Activated CD4-positive, CD25-positive, alpha-beta regulatory T cell treated with anti-CD3 and anti-CD28 coated beads, Interleukin-2, amount 50 U/mL, for 72 hours (primary cell): Measurements from ENCODE around the gene CACNG7.

Experiments
- DNase-seq: peaks from one replicate; pipeline ENCODE4 v3.0.0; 2021

The CACNG7 gene

GRCh38 chr19:53957448-53958167 lies 48.5 kb downstream of the CACNG7 start:
- DNase-seq: no peak

DNA sequence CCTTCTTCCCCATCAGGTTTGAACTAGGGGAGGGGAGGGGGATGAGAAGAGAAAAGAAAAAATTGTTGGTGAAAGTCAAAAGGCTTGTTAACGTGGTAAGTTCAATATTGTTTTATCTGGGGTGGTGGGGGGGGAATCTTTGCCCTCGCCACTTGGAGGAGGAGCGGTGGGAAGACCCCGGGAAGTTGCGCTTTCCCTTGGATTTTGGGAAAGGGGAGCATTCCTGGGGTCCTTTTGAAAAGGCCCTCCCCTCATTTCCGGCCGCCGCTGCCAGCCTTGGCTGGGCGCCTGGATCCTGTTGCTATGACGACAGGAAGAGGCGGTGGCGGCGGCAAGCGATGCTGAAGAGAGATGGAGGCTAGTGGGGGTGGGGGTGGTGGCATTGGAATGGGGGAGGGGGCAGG lies 49.1 kb downstream of the CACNG7 start:
- DNase-seq: no peak

- no peak for DNase-seq
Observed at GRCh38 chr19:53958823-53959757, 50.0 kb downstream of the CACNG7 start.

DNA sequence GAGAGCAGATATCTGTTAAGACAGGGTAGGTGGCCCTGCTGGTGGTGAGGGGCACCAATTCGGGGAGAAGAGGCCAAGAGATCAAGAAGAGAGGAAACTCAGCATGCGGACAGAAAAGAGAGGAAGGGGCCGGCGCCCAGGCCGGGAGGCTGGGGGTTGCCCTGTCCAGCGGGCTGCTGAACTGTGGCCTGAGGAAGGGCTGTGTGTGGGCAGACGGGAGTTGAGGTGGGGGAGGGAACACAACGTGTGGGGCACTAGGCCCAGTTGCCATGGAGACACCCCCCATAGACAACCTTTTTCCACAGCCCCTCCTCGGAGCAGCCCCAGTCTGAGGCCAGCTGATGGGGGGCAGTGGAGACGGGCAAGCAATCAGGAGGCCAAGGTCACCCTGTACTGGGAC lies 51.1 kb downstream of the CACNG7 start:
- no peak for DNase-seq

- no peak for DNase-seq
Observed at GRCh38 chr19:53960886-53961285, 51.8 kb downstream of the CACNG7 start.

- no peak for DNase-seq
Observed at GRCh38 chr19:53961523-53962356, 52.7 kb downstream of the CACNG7 start.

DNA sequence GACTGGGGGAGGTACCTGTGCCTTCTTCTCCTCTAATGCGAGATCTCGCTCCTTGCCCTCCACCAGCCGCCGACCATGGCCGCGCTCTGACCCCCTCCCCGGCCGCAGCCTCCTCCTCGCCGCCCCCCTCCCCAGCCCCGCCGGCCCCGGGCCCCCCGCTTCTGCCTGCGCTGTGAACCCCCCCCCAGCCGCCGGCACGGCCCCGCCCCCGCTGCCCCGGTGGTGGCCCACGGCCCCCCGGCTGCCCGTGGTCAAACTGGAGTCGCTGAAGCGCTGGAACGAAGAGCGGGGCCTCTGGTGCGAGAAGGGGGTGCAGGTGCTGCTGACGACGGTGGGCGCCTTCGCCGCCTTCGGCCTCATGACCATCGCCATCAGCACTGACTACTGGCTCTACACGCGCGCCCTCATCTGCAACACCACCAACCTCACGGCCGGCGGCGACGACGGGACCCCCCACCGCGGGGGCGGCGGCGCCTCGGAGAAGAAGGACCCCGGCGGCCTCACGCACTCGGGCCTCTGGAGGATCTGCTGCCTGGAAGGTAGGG lies 53.9 kb downstream of the CACNG7 start, which contains the start of gene CACNG8:
TSS of gene CACNG8 (plus strand) at position 51 of the 545 bp plus-strand sequence.
- DNase-seq: no peak

- DNase-seq: no peak
Observed at GRCh38 chr19:53965091-53965490, 56.0 kb downstream of the CACNG7 start.

GRCh38 chr19:53966931-53967330 lies 57.9 kb downstream of the CACNG7 start:
- DNase-seq: no peak

GRCh38 chr19:53969366-53969765 lies 60.3 kb downstream of the CACNG7 start:
- no peak for DNase-seq

- DNase-seq: no peak
Observed at GRCh38 chr19:53971673-53972072, 62.6 kb downstream of the CACNG7 start.

DNA sequence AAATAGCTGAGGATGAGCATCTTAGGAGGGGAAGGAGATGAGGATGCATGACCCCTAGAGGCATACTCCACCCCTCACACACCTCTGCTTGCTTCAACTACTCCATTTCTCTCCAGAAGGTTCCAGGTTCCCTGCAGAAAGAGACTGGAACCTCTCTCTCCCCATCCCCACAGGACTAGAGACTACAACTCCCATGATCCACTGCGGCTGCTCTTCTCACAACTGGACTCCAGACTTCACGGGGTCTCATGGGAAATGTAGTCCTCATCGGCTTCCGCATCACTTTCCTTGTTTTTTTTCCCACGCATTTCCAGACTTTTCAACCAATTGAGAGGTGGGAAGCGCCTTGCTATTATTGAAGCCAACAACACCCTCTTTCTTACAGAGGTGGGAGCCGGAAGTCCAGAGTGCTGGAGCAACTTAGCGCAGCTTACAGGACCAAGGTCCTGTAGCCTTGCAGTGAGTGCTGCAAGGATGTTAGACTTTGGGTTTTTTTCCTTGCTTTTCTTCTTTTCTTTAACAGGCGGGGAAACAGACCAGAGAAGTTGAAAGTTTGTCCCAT lies 68.4 kb downstream of the CACNG7 start:
- DNase-seq: peak; percentile 49

DNA sequence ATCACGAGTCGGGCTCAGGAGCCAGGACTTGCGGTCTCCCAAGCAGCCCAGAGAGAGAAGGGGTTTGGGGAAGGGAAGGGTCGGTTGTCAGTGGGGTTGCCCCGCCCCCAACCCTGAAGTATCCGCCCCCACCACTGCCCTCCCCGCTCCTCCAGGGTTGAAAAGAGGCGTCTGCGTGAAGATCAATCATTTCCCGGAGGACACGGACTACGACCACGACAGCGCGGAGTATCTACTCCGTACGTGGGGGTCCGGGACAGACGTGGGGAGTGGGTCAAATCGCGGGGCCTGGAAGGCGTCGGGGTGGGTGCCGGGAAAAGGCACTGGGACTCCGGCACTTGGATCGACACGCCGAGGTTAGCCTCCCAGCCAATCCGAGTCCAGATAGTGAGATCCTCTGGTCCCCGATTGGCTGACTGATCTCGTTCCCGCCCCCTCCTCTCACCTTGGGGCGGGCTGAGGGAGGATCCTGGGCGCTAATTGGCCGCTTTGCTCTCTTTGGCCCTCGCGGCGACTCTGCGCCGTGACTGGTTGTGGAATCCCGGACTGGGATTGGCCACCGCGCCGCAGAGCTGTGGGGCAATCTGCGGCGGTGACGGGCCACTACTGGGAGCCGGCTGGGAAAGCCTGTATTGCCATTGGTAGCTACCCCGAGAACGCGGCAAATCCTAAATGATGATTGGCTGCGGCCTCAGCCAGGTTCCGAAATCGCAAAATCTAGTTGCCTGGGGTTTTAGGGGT lies 69.1 kb downstream of the CACNG7 start:
- peak; percentile 39 for DNase-seq

GRCh38 chr19:53978975-53979801 lies 70.1 kb downstream of the CACNG7 start:
- DNase-seq: no peak

DNA sequence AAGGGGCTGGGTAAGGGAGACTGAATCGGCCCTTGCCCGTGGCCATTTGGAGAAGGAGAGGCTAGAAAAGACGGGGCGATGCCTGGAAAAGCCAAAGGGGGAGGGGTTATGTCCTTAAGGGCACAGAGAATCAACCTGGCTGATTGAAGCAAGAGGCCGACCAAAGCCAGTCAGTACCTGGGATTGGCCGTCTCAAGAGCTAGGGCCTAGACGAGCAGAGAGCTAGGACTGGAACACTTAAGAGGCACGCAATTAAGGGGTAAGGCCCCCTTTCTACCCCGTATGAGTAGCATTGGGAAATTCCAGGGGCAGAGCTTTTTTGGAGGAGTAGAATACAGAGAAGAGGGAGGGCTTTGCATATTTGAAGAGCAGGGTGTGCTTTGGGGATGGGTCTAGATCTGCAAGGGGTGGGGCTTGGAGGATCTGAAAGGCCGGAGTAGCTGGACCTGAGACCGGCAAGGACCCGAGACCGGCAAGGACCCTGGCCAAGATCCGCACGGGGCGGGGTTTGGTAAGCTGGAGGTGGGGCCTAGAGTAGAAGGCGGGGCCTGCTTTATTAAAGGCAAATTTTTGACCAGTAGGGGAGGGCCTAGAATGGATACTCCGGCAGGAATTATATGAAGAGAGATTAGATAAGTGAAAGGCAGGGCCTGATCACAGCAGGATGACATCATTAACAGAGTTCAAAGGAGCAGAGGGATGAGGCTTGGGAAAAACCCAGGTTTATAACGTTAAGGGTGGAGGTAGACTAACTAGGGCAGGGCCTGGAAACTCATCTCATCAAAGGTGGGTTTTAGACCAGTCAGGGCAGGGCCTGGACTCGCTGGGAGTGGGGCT lies 71.7 kb downstream of the CACNG7 start:
- no peak for DNase-seq

DNA sequence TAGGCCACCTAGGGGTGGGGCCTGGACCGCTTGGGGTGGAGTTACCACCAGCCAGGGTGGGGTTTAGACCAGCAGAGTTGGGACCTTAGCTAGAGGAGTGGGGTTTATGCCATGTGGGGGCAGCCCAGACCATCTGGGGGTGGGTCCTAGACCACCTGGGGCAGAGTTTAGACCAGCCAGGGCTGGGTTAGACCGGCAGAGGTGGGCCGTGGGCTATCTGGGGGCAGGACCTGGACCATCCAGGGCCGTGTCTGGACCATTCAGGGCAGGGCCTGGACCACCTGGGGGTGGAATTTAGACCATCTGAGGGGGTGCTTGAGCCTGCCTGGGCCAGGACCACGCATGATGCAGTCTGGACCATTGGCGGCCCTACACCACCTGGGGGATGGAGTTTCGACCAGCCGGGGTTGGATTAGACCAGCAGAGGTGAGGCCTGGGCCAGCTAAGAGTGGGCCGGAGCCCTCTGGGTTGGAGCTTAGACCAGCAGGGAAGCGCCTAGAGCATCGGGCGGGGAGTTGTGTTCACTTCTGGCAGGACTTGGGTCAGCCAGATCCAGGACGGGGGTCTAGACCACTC lies 72.4 kb downstream of the CACNG7 start:
- no peak for DNase-seq

DNA sequence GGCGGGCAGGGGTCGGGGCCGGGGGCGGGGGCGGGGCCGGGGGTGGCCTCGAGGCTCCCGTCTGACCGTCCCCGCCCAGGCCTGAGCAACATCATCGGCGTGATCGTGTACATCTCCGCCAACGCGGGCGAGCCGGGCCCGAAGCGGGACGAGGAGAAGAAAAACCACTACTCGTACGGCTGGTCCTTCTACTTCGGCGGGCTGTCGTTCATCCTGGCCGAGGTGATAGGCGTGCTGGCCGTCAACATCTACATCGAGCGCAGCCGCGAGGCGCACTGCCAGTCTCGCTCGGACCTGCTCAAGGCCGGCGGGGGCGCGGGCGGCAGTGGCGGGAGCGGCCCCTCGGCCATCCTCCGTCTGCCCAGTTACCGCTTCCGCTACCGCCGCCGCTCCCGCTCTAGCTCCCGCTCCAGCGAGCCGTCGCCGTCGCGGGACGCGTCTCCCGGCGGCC lies 72.9 kb downstream of the CACNG7 start:
- DNase-seq: no peak

- DNase-seq: no peak
Observed at GRCh38 chr19:53982611-53983010, 73.5 kb downstream of the CACNG7 start.
